HG03520 (cell line): ENCODE measurements around the gene MRPS11.
"Not testable (repeated sequence)": the region's sequence is repeated elsewhere in the genome, so short reads cannot be mapped to it uniquely, and the experiment has no call there.

ENCODE experiments used
- ATAC-seq: cut with Tn5 transposase; IDR thresholded peaks from one replicate; pipeline ENCODE4 v1.9.1; 2021; ENCODE audit warnings: mild to moderate bottlenecking, moderate library complexity; ENCODE audit not compliant: unreplicated experiment

MRPS11 gene

GRCh38 chr15:88467073-88467934 is at the start of gene MRPS11, which contains the start of gene MRPL46:
TSS of gene MRPS11 (plus strand) at chr15:88467708. CDS start at chr15:88467718, 10 bp downstream.
TSS of gene MRPL46 (minus strand) at chr15:88467388. CDS start at chr15:88467377, 11 bp downstream.
- peak; percentile 78 for ATAC-seq

- no peak for ATAC-seq
These were observed 47.7 kb upstream of the MRPS11 start for GRCh38 chr15:88419830-88420229.

- no peak for ATAC-seq
These were observed 44.2 kb upstream of the MRPS11 start for GRCh38 chr15:88423331-88423730.

- ATAC-seq, result no peak
These were observed 41.2 kb upstream of the MRPS11 start for GRCh38 chr15:88426304-88426703.

GRCh38 chr15:88428053-88428452 is 39.5 kb upstream of the MRPS11 start:
- no peak for ATAC-seq

DNA sequence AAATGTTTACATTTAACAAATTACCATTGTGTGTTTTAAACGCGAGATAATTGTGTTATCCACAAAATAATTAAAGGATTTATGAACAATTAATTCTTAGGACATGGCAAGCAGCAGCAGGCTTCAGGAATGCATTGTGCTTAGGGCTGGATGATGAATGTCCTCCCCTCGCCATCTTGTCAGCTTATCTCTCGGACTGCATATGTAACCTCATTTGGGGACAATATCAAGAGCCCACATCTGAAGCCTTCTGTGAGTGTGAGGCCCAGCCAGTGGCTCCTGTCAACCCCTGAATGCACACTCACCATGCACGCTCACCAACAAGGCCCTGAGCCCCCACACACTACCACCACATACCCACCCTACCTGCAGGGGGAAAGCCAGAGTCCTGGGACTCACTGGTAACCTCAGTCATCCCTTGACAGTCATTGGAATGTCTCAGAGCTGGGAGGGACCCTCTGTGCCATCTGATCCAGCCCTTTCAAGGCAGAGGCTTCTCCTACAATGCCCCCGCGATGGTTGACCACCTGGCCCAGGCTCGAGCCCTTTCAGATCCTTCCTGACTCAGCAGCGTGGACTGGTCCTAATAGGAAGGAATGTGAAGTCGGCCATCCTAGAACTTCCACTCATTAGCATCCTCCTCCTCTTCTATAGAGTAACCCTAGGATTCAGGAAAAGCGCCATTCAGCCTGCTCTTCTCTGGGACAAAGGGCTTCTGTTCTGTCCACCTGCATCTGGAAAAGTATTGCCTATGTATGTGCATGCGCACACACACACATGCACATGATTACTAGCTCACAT is 38.5 kb upstream of the MRPS11 start:
- no peak for ATAC-seq

- no peak for ATAC-seq
These were observed 37.5 kb upstream of the MRPS11 start for GRCh38 chr15:88430051-88430450.

DNA sequence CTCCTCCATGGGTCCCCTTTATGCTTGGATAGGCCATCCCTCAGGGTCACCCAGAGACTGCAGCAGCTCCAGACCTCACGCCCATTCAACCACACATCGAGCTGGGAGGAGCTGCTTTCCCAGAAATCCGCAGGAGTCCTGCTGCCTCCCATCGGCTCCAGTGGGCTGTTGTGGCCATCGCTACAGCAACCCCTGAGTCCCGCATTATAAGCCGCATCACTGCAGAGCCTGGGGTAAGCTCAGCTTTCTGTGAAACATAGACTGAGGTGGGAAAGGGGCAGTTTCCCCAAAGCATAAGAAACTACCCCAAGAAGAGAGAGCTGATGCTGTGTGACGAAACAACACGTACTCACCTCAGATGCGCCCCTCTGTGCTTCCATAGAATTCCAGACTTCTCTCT is 36.1 kb upstream of the MRPS11 start:
- ATAC-seq, result no peak

GRCh38 chr15:88433046-88433685 is 34.3 kb upstream of the MRPS11 start:
- ATAC-seq, result no peak

- ATAC-seq, result not testable (repeated sequence)
These were observed 33.4 kb upstream of the MRPS11 start for GRCh38 chr15:88434106-88434505.

GRCh38 chr15:88438181-88438580 is 29.3 kb upstream of the MRPS11 start:
- ATAC-seq, result no peak

DNA sequence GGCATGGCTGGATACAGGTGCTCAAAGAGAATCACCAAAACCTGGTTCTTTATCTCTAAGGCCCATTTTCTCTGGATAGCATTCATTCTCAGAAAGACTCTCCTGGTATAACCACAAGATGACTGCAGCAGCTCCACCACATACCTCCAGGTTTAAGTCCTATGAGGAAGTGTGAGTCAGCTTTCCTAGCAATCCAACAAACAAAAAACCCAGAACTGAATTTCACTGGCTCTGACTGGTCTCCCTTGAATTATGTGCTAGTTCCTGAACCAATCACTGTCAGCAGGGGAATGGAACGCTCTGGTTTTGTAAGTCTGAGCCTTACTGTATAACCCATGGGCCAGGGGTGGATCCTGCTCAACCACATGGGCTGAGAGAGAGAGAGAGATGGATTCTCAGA is 27.5 kb upstream of the MRPS11 start:
- ATAC-seq, result no peak

DNA sequence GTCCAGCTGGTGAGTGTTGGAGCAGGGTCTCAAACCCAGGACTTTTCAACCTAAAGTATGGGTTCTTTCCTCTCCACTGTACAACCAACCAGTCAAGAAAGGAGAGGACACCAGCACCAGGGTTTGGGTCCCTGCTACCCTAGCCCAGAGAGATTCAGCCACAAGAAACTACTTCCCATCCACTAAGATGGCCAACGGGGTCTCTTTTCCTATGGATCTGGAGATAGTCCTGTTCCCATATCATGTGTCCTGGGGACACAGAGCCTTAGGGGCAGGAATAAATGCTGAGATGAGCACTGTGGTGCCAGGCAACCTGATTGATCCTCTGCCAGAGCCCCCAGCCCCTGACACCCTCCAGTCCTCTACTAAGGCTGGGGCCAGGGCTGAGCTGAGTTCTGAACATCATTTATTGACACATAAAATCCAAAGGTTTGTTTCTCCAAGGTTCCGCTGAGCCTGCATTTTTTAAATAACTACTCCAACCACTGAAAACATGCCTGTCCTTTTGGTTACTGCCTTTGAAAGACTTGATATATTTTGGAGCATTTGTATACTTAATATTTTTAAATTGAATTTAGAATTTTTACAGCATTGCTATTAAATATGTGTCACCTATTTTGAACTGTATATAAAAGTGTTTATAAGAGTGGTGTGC is 26.3 kb upstream of the MRPS11 start:
- ATAC-seq, result no peak

DNA sequence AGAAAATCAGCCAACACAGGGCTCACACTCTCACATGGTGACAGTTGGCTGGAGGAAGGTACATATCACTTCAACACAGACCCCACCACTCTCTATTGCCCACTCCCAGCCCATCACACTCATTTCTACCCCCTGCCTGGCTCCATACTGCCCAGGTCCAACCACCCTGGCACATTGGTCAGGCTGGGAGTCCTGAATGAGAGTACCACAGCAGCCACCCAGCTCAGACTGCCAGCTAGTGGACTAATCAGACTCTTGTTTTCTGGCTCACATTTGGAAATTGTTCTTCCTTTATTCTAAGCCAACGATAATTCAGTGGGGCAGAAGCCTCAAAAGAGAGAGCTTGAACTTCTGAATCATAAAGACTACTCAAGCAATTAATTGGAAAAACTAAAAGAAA is 20.3 kb upstream of the MRPS11 start:
- no peak for ATAC-seq

DNA sequence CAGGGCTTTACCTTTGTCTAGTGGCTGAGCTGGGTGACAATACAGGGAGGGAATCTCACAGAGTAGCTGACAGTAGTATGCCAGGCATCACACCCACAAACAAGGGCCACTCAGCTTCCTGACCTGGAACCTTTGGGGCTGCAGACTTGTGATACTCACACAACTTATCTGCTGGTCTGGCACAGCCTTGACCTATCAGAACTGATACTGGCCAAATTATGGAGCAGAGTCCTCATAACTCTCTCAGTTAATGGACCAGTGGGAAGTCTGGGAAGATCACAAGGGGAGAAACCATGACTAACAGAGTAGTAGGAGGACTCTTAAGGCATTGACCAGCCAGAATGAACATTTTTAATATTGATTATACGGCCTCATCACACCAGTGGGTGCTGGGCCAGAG is 19.8 kb upstream of the MRPS11 start:
- no peak for ATAC-seq

- ATAC-seq, result no peak
These were observed 18.5 kb upstream of the MRPS11 start for GRCh38 chr15:88448991-88449461.

DNA sequence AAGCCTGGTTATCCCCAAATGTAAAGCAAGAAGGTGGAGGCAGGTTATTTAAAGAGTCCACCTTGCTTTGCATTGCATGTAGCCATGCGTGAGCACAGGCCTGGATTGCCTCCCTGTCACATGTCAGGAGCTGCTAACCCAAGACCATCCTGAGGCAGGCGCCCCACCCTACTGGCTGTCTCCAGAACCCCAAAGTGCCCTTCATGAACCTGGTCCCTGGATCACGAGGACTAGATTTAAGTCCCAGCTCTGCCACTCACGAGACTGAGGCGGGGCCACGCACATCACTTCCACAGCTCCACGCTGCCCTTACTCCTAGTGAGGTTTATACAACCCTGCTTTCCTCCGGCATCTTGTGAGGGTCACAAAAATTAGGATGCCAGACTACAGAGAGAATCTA is 17.9 kb upstream of the MRPS11 start:
- ATAC-seq, result no peak

DNA sequence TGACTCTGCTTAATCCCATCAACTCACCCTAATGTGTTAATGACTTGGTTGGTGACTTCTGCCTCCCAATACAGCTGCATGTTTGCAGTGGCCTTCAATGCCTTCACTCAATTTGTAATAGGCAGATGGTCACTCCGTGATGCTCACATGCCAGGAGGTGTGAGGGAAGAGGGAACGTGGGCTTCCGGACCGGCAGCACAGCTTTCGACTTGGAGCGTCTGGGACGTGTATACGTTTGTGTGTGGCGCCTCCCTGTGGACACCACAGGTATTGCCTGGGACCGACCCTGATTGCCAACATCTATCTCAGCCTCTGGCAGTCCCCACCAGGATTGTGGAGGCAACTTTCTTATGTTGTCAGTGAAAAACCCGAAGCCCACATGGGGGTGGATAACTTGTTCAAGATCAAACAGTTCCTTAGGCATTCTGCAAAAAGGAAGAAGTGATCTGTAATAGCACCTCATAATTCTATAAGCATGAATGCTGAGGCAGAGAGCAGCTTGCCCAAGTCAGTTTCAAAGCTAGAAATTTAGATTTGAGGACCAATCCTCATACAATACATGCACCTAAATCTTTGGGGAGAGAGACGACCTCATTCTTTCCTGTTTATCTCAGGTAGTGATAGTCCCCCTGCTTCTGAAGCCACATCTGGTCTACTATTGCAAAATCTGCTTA is 17.2 kb upstream of the MRPS11 start:
- ATAC-seq, result peak; percentile 42

GRCh38 chr15:88453651-88454050 is 13.9 kb upstream of the MRPS11 start:
- ATAC-seq, result no peak

GRCh38 chr15:88454236-88454635 is 13.3 kb upstream of the MRPS11 start:
- no peak for ATAC-seq
